HEK293T (cell line): ENCODE results near the gene RFX4.

ENCODE experiments used
- ARNT ChIP-seq: fragments of 450-650 bp; IDR thresholded peaks from 2 replicates; pipeline ENCODE4 v1.6.1; 2017; ENCODE audit warnings: mild to moderate bottlenecking
- BHLHE40 ChIP-seq: fragments of 450-650 bp; IDR thresholded peaks from 2 replicates; pipeline ENCODE4 v1.6.1; 2016; ENCODE audit warnings: mild to moderate bottlenecking, moderate library complexity, borderline replicate concordance
- CTBP1 ChIP-seq: fragments of 450-650 bp; IDR thresholded peaks from 2 replicates; pipeline ENCODE4 v1.6.1; 2016; ENCODE audit warnings: borderline replicate concordance
- FOXA1 ChIP-seq: fragments of 450-650 bp; IDR thresholded peaks from 2 replicates; pipeline ENCODE4 v1.6.1; 2016; ENCODE audit warnings: mild to moderate bottlenecking
- FOXK2 ChIP-seq: fragments of 450-650 bp; IDR thresholded peaks from 2 replicates; pipeline ENCODE4 v1.6.1; 2016; ENCODE audit warnings: mild to moderate bottlenecking
- FOXM1 ChIP-seq: fragments of 450-650 bp; IDR thresholded peaks from 2 replicates; pipeline ENCODE4 v1.6.1; 2017; ENCODE audit warnings: mild to moderate bottlenecking, borderline replicate concordance
- HDGF ChIP-seq: fragments of 450-650 bp; IDR thresholded peaks from 2 replicates; pipeline ENCODE4 v1.6.1; 2017; ENCODE audit warnings: antibody characterized with exemption, borderline replicate concordance
- L3MBTL2 ChIP-seq: fragments of 450-650 bp; conservative IDR thresholded peaks from 2 replicates; pipeline ENCODE4 v1.6.1; 2016; ENCODE audit warnings: mild to moderate bottlenecking
- LEF1 ChIP-seq: fragments of 450-650 bp; IDR thresholded peaks from 2 replicates; pipeline ENCODE4 v1.6.1; 2017; ENCODE audit warnings: mild to moderate bottlenecking, borderline replicate concordance
- PKNOX1 ChIP-seq: fragments of 450-650 bp; IDR thresholded peaks from 2 replicates; pipeline ENCODE4 v1.6.1; 2016
- SP1 ChIP-seq: fragments of 450-650 bp; IDR thresholded peaks from 2 replicates; pipeline ENCODE4 v1.6.1; 2017
- SUZ12 ChIP-seq: fragments of 450-650 bp; IDR thresholded peaks from 2 replicates; pipeline ENCODE4 v1.6.1; 2016; ENCODE audit warnings: mild to moderate bottlenecking

- TF ChIP-seq FOXM1 (no peak), FOXK2 (no peak), BHLHE40 (no peak), PKNOX1 (no peak), SUZ12 (no peak), HDGF (no peak), L3MBTL2 (no peak), LEF1 (no peak), FOXA1 (no peak), CTBP1 (no peak), ARNT (no peak), SP1 (no peak)
Observed at GRCh38 chr12:106692896-106693820, 110.4 kb downstream of the RFX4 start.
